ENCODE measurements around the gene KRT14. TPM values are rescaled to one million over a fixed set of nuclear protein-coding genes. Genes with fewer than 3 reads are reported as not detected.
"Not testable (repeated sequence)": the region's sequence is repeated elsewhere in the genome, so short reads cannot be mapped to it uniquely, and the experiment has no call there.

The KRT14 gene
- total and polyA plus RNA-seq, 2 donors (not counting 3 experiments of a cell fraction or from before 2014, with no cell fraction given): 0.12 to 0.66 TPM

DNA sequence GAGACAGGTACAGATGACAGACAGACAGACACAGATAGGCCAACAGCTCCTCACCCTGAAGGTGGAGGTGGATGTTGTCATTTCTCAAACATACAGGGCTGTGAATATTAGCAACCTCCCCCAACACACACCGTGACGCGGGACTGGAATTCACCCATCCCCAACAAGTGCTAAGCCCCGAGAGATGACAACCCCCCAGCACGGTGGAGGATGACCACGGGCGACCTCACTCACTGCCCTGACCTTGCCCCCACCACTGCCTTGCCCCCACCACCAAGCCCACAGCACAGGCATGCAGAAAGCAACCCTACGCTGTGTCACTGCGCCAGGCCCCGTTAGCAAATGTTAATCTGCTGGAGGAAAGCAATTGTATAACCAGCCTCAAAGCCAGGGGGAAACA is 42.6 kb upstream of the KRT14 start:
- intact Hi-C loops (cut with micrococcal nuclease): no loop called here
- TF ChIP-seq, protein P1, sequence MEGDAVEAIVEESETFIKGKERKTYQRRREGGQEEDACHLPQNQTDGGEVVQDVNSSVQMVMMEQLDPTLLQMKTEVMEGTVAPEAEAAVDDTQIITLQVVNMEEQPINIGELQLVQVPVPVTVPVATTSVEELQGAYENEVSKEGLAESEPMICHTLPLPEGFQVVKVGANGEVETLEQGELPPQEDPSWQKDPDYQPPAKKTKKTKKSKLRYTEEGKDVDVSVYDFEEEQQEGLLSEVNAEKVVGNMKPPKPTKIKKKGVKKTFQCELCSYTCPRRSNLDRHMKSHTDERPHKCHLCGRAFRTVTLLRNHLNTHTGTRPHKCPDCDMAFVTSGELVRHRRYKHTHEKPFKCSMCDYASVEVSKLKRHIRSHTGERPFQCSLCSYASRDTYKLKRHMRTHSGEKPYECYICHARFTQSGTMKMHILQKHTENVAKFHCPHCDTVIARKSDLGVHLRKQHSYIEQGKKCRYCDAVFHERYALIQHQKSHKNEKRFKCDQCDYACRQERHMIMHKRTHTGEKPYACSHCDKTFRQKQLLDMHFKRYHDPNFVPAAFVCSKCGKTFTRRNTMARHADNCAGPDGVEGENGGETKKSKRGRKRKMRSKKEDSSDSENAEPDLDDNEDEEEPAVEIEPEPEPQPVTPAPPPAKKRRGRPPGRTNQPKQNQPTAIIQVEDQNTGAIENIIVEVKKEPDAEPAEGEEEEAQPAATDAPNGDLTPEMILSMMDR (IDR thresholded peaks at IDR 0.05; ENCODE audit: extremely low read depth in 1 of 2, insufficient read depth in 1 of 2, low read depth in 1 of 2, low read length in 2 of 2): no peak
- TF ChIP-seq MYC (IDR thresholded peaks at IDR 0.05; ENCODE audit: low read depth, low read length) (no peak), POLR2A (IDR thresholded peaks at IDR 0.05; ENCODE audit: low read depth, low read length) (no peak), FOS (IDR thresholded peaks at IDR 0.05; ENCODE audit: borderline replicate concordance, insufficient read depth, low read length) (no peak), GATA2 (IDR thresholded peaks at IDR 0.05; ENCODE audit: insufficient read depth, insufficient read length, low read depth, low read length) (no peak), JUN (IDR thresholded peaks at IDR 0.05; ENCODE audit: borderline replicate concordance, insufficient read depth, insufficient read length, low read depth) (no peak), POLR2AphosphoS5 (IDR thresholded peaks at IDR 0.05; ENCODE audit: insufficient read depth, low read depth, low read length) (no peak), EZH2 (IDR thresholded peaks at IDR 0.05; ENCODE audit: borderline replicate concordance, low read depth, low read length, severe bottlenecking) (no peak), MAX (IDR thresholded peaks at IDR 0.05; ENCODE audit: insufficient read depth, insufficient read length) (no peak)
- H3K79me2 ChIP-seq (ENCODE audit: control insufficient read depth, insufficient read depth, low read length): no peaks in the 10 kb centered on the region
- no peaks in the 10 kb centered on the region for H4K20me1 ChIP-seq (replicated peaks; ENCODE audit: control insufficient read depth, extremely low read depth, insufficient read depth, low read length)
- ChIA-PET CTCF (no interaction called here), POLR2A (no interaction called here)
- H3K9ac ChIP-seq (replicated peaks; ENCODE audit: extremely low read depth, insufficient read depth, low read length): no peak overlapping the region
- dilution Hi-C loops (cut with MboI; ENCODE audit: extremely low pct_ligation_motif_present, low sequenced_read_pairs): no loop called here
- H3K4me1 ChIP-seq (ENCODE audit: control insufficient read depth, extremely low read depth, insufficient read depth, low read length): no peaks in the 10 kb centered on the region
- no peak overlapping the region for H2AFZ ChIP-seq (ENCODE audit: low read depth, low read length)
- no peaks in the 10 kb centered on the region for H3K27me3 ChIP-seq (ENCODE audit: control insufficient read depth in 2 of 2, insufficient read depth in 2 of 2, low read length in 2 of 2)
- no peak overlapping the region for H3K27ac ChIP-seq (ENCODE audit: insufficient read depth, low read depth, low read length)
- H3K4me2 ChIP-seq (ENCODE audit: insufficient read depth, low read length): no peak overlapping the region
- no peaks in the 10 kb centered on the region for H3K36me3 ChIP-seq (ENCODE audit: control insufficient read depth in 2 of 2, extremely low read depth in 1 of 2, insufficient read depth in 2 of 2, low read length in 2 of 2)
- DNase-seq (ENCODE audit: low read depth, low spot score) (no peak), FAIRE-seq (no peak)
- H3K9me3 ChIP-seq (replicated peaks; ENCODE audit: control insufficient read depth, insufficient read depth, low read length): no peaks in the 10 kb centered on the region
- BruUV-seq (replicated peaks): no TSS peak
- H3K4me3 ChIP-seq (replicated peaks in 1 of 3; ENCODE audit: insufficient read depth in 1 of 3, low read depth in 1 of 3, low read length in 3 of 3): no peak overlapping the region
- H3K9me1 ChIP-seq (replicated peaks; ENCODE audit: control insufficient read depth, extremely low read depth, insufficient read depth, low read length): no peaks in the 10 kb centered on the region

DNA sequence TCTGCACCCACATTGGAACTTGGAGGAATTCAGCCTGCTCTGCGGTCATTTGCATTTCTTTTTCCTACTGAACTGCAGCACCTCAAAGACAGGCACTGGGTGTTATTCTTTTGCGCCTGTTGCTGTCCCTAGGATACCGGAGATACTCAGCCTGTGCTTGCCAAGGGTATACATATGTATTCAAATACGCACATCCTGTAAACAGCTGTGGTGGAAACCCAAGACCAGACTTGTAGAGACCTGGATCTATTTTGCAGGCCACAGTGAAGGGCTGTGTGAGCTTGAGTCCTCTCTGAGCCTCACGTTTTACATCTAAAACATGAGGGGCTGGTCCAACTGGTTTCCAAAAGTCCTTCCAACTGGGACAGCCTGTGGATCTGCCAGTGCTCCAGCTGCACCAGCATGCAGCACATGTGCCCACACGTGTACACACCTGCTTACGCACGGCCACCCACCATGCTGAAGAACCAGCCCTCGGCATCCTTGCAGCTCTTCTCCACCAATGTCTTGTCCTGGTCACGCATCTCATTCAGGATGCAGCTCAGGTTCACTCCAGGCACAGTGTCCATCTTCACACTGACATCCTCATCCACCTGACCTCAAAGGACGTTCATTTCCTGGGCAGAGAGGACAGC is 42.0 kb upstream of the KRT14 start:
- H3K36me3 ChIP-seq (ENCODE audit: control insufficient read depth in 2 of 2, extremely low read depth in 1 of 2, insufficient read depth in 2 of 2, low read length in 2 of 2); H3K9ac ChIP-seq (replicated peaks; ENCODE audit: extremely low read depth, insufficient read depth, low read length); intact Hi-C loops (cut with micrococcal nuclease); H3K27ac ChIP-seq (ENCODE audit: insufficient read depth, low read depth, low read length); H3K4me1 ChIP-seq (ENCODE audit: control insufficient read depth, extremely low read depth, insufficient read depth, low read length); H4K20me1 ChIP-seq (replicated peaks; ENCODE audit: control insufficient read depth, extremely low read depth, insufficient read depth, low read length); H3K9me1 ChIP-seq (replicated peaks; ENCODE audit: control insufficient read depth, extremely low read depth, insufficient read depth, low read length); dilution Hi-C loops (cut with MboI; ENCODE audit: extremely low pct_ligation_motif_present, low sequenced_read_pairs); H3K4me2 ChIP-seq (ENCODE audit: insufficient read depth, low read length); H3K4me3 ChIP-seq (replicated peaks in 1 of 3; ENCODE audit: insufficient read depth in 1 of 3, low read depth in 1 of 3, low read length in 3 of 3); POLR2A ChIA-PET; H3K79me2 ChIP-seq (ENCODE audit: control insufficient read depth, insufficient read depth, low read length); H3K27me3 ChIP-seq (ENCODE audit: control insufficient read depth in 2 of 2, insufficient read depth in 2 of 2, low read length in 2 of 2); DNase-seq (ENCODE audit: low read depth, low spot score); BruUV-seq (replicated peaks); H3K9me3 ChIP-seq (replicated peaks; ENCODE audit: control insufficient read depth, insufficient read depth, low read length); H2AFZ ChIP-seq (ENCODE audit: low read depth, low read length); FAIRE-seq: not testable (repeated sequence)
- CTCF ChIA-PET: interaction anchor here (1.6 kb wide), 1 partner anchor 34 kb away, joined by 4 read pairs; no protein-coding TSS in a partner anchor

DNA sequence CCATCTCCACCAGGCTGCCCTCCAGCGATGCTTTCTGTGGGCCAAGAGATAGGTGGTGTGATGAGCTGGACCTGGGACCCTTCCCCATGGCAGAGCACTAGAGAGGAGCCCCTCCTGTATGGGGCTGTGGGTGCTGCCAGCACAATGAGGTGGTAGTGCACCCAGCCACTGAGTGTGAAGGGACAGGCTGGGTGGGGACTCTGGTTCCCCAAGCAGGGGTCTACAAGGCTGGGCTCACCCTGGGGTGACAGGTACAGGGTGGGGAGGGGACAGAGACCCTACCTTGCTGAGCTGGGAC is 41.3 kb upstream of the KRT14 start:
- FAIRE-seq; BruUV-seq (replicated peaks); intact Hi-C loops (cut with micrococcal nuclease): not testable (repeated sequence)

More for the DNA sequence above, 41.3 kb upstream of the KRT14 start:
- H3K27me3 ChIP-seq (ENCODE audit: control insufficient read depth in 2 of 2, insufficient read depth in 2 of 2, low read length in 2 of 2); H3K4me2 ChIP-seq (ENCODE audit: insufficient read depth, low read length); H3K27ac ChIP-seq (ENCODE audit: insufficient read depth, low read depth, low read length); H3K4me1 ChIP-seq (ENCODE audit: control insufficient read depth, extremely low read depth, insufficient read depth, low read length); H3K9me3 ChIP-seq (replicated peaks; ENCODE audit: control insufficient read depth, insufficient read depth, low read length); H4K20me1 ChIP-seq (replicated peaks; ENCODE audit: control insufficient read depth, extremely low read depth, insufficient read depth, low read length); POLR2A ChIA-PET; H3K9me1 ChIP-seq (replicated peaks; ENCODE audit: control insufficient read depth, extremely low read depth, insufficient read depth, low read length); dilution Hi-C loops (cut with MboI; ENCODE audit: extremely low pct_ligation_motif_present, low sequenced_read_pairs); H3K36me3 ChIP-seq (ENCODE audit: control insufficient read depth in 2 of 2, extremely low read depth in 1 of 2, insufficient read depth in 2 of 2, low read length in 2 of 2); DNase-seq (ENCODE audit: low read depth, low spot score); H3K9ac ChIP-seq (replicated peaks; ENCODE audit: extremely low read depth, insufficient read depth, low read length); H3K79me2 ChIP-seq (ENCODE audit: control insufficient read depth, insufficient read depth, low read length); H2AFZ ChIP-seq (ENCODE audit: low read depth, low read length); H3K4me3 ChIP-seq (replicated peaks in 1 of 3; ENCODE audit: insufficient read depth in 1 of 3, low read depth in 1 of 3, low read length in 3 of 3): not testable (repeated sequence)
- CTCF ChIA-PET: interaction anchor here (1.6 kb wide), 1 partner anchor 35 kb away, joined by 4 read pairs; no protein-coding TSS in a partner anchor

All from endothelial cell of umbilical vein (primary cell).